Stomach (tissue), 4 donors: ENCODE measurements around the gene BCL2.

Source experiments
- CTCF ChIP-seq, 7 experiments: fragments of 450-650 bp in 4 of 7; fragments of 200-600 bp in 3 of 7; sonication (generic) in 3 of 7; IDR thresholded peaks; one replicate each; pipeline ENCODE4 v1.5.1; 2016 to 2019; ENCODE audit warnings: antibody characterized with exemption in 7 of 7, control low read depth in 2 of 7, mild to moderate bottlenecking in 1 of 7
- POLR2AphosphoS5 ChIP-seq, 3 donors: sonication (generic); formaldehyde crosslinking; IDR thresholded peaks; one replicate each; pipeline ENCODE4 v1.6.1; 2016; ENCODE audit warnings: antibody characterized with exemption in 3 of 3

DNA sequence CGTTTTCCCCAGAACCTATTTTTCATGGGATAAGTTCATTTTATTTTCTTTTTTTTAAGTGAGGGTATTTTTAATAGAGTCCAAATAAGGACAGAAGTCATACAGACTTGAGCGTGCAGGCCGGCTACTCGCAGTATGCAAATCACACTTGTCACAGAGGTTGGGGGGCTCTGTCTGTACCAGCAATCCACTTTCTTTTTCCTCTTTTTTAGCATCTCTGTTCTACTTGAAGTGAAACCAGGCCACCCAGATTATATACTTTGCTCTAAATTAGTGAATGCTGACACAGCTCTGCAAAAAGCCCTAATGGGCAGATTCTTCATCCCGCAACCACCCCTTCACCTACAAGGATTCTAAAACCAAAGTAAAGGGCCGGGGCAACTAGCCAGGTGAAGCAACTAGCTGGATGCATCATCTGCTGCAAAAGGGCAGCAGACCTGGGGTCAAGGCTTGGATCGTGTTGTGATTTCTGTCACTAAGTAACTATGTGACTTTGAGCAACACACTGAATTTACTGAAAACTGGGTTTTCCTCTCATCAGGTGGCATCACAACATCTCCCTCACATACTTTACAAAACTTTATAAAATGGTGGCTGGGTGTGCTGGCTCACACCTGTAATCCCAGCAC, 29.1 kb upstream of the BCL2 start:
- TF ChIP-seq CTCF (IDR thresholded peaks at IDR 0.05): no peak
- TF ChIP-seq POLR2AphosphoS5 (IDR thresholded peaks at IDR 0.05): no peak
